A549 (cell line): ENCODE data around the gene KIAA0232. TPM values are rescaled to one million over a fixed set of nuclear protein-coding genes. Genes with fewer than 3 reads are reported as not detected.

ENCODE experiments used
- ATAC-seq, 2 experiments: fragments of 200-7000 bp in 1 of 2; fragments of >200 bp in 1 of 2; cut with Nextera tagmentation in 1 of 2; cut with Tn5 transposase in 1 of 2; 3 replicates each; pipeline versions ENCODE4 v1.8.0 to v1.9.1; 2018 to 2020; ENCODE audit warnings: mild to moderate bottlenecking in 1 of 2, moderate library complexity in 1 of 2
- CTCF ChIA-PET: fragments of 300-600 bp; sonication (Branson Sonifier 250); formaldehyde crosslinking; extraction: SDS; loops from one replicate; lab custom pipeline; 2021; ENCODE audit warnings: antibody characterized with exemption, inconsistent platforms; lab: Yijun Ruan, JAX
- POLR2A ChIA-PET: fragments of 350-600 bp; formaldehyde crosslinking; extraction: SDS; loops from one replicate; lab custom pipeline; 2021; ENCODE audit warnings: antibody characterized with exemption, inconsistent platforms; lab: Yijun Ruan, JAX
- DNase-seq, 2 experiments: peaks; one replicate each; pipeline versions ENCODE4 v3.0.0 to v3.0.0-alpha.2; 2011 to 2016; ENCODE audit warnings: low read depth in 1 of 2, low spot score in 1 of 2
- FAIRE-seq: peaks from 2 replicates; lab custom pipeline; 2011; peaks lifted over from hg19 to GRCh38; lab: Jason Lieb, UNC
- H3K27ac ChIP-seq, 2 experiments: fragments of >200 bp; sonication (Bioruptor Twin); formaldehyde crosslinking; 3 replicates each; pipeline ENCODE4 v1.5.1; 2016 to 2017
- H3K4me1 ChIP-seq: fragments of >200 bp; sonication (Bioruptor Twin); formaldehyde crosslinking; 3 replicates; pipeline ENCODE4 v1.6.1; 2016
- H3K4me2 ChIP-seq: fragments of >200 bp; sonication (Bioruptor Twin); formaldehyde crosslinking; 3 replicates; pipeline ENCODE4 v1.6.1; 2016
- H3K4me3 ChIP-seq: fragments of >200 bp; sonication (Bioruptor Twin); formaldehyde crosslinking; 3 replicates; pipeline ENCODE4 v1.5.1; 2016
- H3K9me3 ChIP-seq: fragments of >200 bp; sonication (Bioruptor Twin); formaldehyde crosslinking; 3 replicates; pipeline ENCODE4 v1.6.1; 2016
- CHD2 ChIP-seq: fragments of 150-350 bp; IDR thresholded peaks from 2 replicates; pipeline ENCODE4 v1.6.1; 2014; ENCODE audit warnings: low read length; ENCODE audit not compliant: partially characterized antibody
- EHF ChIP-seq: fragments of 250-450 bp; sonication (Bioruptor Pico); IDR thresholded peaks from 2 replicates; pipeline ENCODE4 v1.5.0; 2020; ENCODE audit warnings: mild to moderate bottlenecking
- EHMT2 ChIP-seq: fragments of 200-600 bp; sonication (generic); IDR thresholded peaks from 2 replicates; pipeline ENCODE4 v1.6.1; 2016; ENCODE audit warnings: antibody characterized with exemption, low read depth, mild to moderate bottlenecking, moderate library complexity
- EP300 ChIP-seq, 2 experiments: fragments of >200 bp; sonication (Bioruptor Twin); formaldehyde crosslinking; IDR thresholded peaks; 2 replicates in 1 of 2; 3 replicates in 1 of 2; pipeline ENCODE4 v1.6.1; 2016 to 2017
- FOXS1 ChIP-seq: fragments of 250-450 bp; sonication (Bioruptor Pico); IDR thresholded peaks from 2 replicates; pipeline ENCODE4 v1.5.0; 2020; ENCODE audit warnings: mild to moderate bottlenecking, moderate library complexity
- HOXA7 ChIP-seq: fragments of 250-450 bp; sonication (Bioruptor Pico); IDR thresholded peaks from 2 replicates; pipeline ENCODE4 v1.5.0; 2020; ENCODE audit warnings: mild to moderate bottlenecking, moderate library complexity
- JUN ChIP-seq, 2 experiments: fragments of >200 bp; sonication (Bioruptor Twin); formaldehyde crosslinking; IDR thresholded peaks; 2 replicates in 1 of 2; 3 replicates in 1 of 2; pipeline ENCODE4 v1.6.1; 2016 to 2017
- KDM5A ChIP-seq: fragments of 200-600 bp; sonication (generic); IDR thresholded peaks from 2 replicates; pipeline ENCODE4 v1.6.1; 2016; ENCODE audit warnings: antibody characterized with exemption, mild to moderate bottlenecking
- MAFK ChIP-seq: fragments of 450-650 bp; IDR thresholded peaks from 2 replicates; pipeline ENCODE4 v1.6.1; 2014; ENCODE audit not compliant: partially characterized antibody
- MAZ ChIP-seq: fragments of 150-350 bp; IDR thresholded peaks from 2 replicates; pipeline ENCODE4 v1.6.1; 2014; ENCODE audit warnings: antibody characterized with exemption, low read depth, low read length, borderline replicate concordance
- MYC ChIP-seq: IDR thresholded peaks from 2 replicates; pipeline ENCODE4 v1.6.1; 2012; ENCODE audit warnings: mild to moderate bottlenecking, inconsistent platforms, low read length, improper control_type of control experiment, borderline replicate concordance
- NFE2L2 ChIP-seq: fragments of 150-350 bp; conservative IDR thresholded peaks from 2 replicates; pipeline ENCODE4 v1.6.1; 2014; ENCODE audit warnings: low read length
- NPAS2 ChIP-seq: fragments of 250-450 bp; sonication (Bioruptor Pico); IDR thresholded peaks from 2 replicates; pipeline ENCODE4 v1.8.0; 2022; ENCODE audit warnings: mild to moderate bottlenecking, moderate library complexity, borderline replicate concordance
- NR3C1 ChIP-seq: fragments of >200 bp; sonication (Bioruptor Twin); formaldehyde crosslinking; IDR thresholded peaks from 3 replicates; pipeline ENCODE4 v1.6.1; 2017
- POLR2A ChIP-seq: IDR thresholded peaks from 2 replicates; pipeline ENCODE4 v1.6.1; 2012; ENCODE audit warnings: mild to moderate bottlenecking, low read length
- POLR2AphosphoS2 ChIP-seq: conservative IDR thresholded peaks from 2 replicates; pipeline ENCODE4 v1.6.1; 2012; ENCODE audit warnings: low read length, improper control_type of control experiment, inconsistent platforms
- RARB ChIP-seq: fragments of 250-450 bp; sonication (Bioruptor Pico); IDR thresholded peaks from 2 replicates; pipeline ENCODE4 v1.8.0; 2021; ENCODE audit warnings: mild to moderate bottlenecking, moderate library complexity
- RCOR1 ChIP-seq: fragments of 150-350 bp; IDR thresholded peaks from 2 replicates; pipeline ENCODE4 v1.6.1; 2014; ENCODE audit warnings: antibody characterized with exemption, low read length, low read depth
- RFX5 ChIP-seq: fragments of 450-650 bp; IDR thresholded peaks from 2 replicates; pipeline ENCODE4 v1.7.1; 2014; ENCODE audit warnings: antibody characterized with exemption, mild to moderate bottlenecking, moderate library complexity
- RNF2 ChIP-seq: fragments of 200-600 bp; sonication (generic); IDR thresholded peaks from 2 replicates; pipeline ENCODE4 v1.6.1; 2016; ENCODE audit warnings: low read depth, mild to moderate bottlenecking, antibody characterized with exemption, moderate library complexity, borderline replicate concordance
- TFCP2L1 ChIP-seq: fragments of 250-450 bp; sonication (Bioruptor Pico); IDR thresholded peaks from 2 replicates; pipeline ENCODE4 v1.5.0; 2021; ENCODE audit warnings: mild to moderate bottlenecking
- ZFP36 ChIP-seq: fragments of 450-650 bp; IDR thresholded peaks from 2 replicates; pipeline ENCODE4 v1.6.1; 2014; ENCODE audit warnings: borderline replicate concordance; ENCODE audit not compliant: partially characterized antibody
- WGBS: methylation state at CpG from one replicate; pipeline ENCODE4 v1.1.6; 2017; ENCODE audit errors: missing lambda C conversion rate; 5-methylcytosine and 5-hydroxymethylcytosine counted together
- polyA plus RNA-seq, 4 experiments: library from polyadenylated mRNA; depleted of rRNA in 3 of 4; stranded (reverse); fragments of >200 nt; fragmentation: RNase III in 1 of 4; extraction: RNeasy Plus Mini Kit Qiagen cat#74134 plus additional on column Dnase treatment in 1 of 4; gene quantifications; 2 replicates in 3 of 4; 3 replicates in 1 of 4; pipeline ENCODE4 v1.2.3, GENCODE V29; 2011 to 2017
- TF ChIP-seq, protein P1 (sequence below): IDR thresholded peaks from 2 replicates; pipeline ENCODE4 v1.6.1; 2012
- TF ChIP-seq, protein P2 (sequence below): fragments of 450-650 bp; IDR thresholded peaks from 2 replicates; pipeline ENCODE4 v1.6.1; 2014; ENCODE audit warnings: antibody characterized with exemption
- TF ChIP-seq, protein P3 (sequence below): fragments of 150-350 bp; IDR thresholded peaks from 2 replicates; pipeline ENCODE4 v1.6.1; 2014; ENCODE audit warnings: low read depth, mild to moderate bottlenecking, low read length
- TF ChIP-seq, protein P4 (sequence below): fragments of 200-600 bp; sonication (generic); IDR thresholded peaks from 2 replicates; pipeline ENCODE4 v1.6.1; 2016; ENCODE audit warnings: antibody characterized with exemption, mild to moderate bottlenecking, moderate library complexity

The KIAA0232 gene
- polyA plus RNA-seq, 2 of the 4 experiments (the other 2 are of a cell fraction): 9.3 to 21.5 TPM

DNA sequence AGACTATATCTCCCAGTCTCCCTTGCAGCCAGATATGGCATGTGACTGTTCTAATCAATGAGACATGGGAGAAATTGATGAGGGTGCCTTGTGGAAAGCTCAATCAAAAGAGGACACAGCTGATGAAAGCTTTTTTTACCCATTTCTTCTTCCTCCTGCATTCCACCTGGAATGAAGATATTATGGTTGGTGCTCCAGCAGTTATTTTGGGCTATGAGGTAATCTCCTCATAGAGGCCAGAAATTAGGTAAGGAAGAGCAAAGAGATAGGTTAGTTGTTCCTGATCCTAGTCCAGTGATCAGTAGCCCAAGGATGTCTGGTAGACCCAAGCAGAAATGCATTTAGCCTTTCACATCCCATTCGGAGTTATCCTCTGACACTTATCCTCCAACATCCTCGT, 16.8 kb upstream of the KIAA0232 start:
- H3K4me1 ChIP-seq: peaks cover 23% of the 10 kb centered on the region
- no peak overlapping the region for H3K27ac ChIP-seq
- no peak for FAIRE-seq
- TF ChIP-seq TFCP2L1 (CRISPR knock-in tag): no peak
- TF ChIP-seq POLR2AphosphoS2: no peak
- TF ChIP-seq, protein P1, sequence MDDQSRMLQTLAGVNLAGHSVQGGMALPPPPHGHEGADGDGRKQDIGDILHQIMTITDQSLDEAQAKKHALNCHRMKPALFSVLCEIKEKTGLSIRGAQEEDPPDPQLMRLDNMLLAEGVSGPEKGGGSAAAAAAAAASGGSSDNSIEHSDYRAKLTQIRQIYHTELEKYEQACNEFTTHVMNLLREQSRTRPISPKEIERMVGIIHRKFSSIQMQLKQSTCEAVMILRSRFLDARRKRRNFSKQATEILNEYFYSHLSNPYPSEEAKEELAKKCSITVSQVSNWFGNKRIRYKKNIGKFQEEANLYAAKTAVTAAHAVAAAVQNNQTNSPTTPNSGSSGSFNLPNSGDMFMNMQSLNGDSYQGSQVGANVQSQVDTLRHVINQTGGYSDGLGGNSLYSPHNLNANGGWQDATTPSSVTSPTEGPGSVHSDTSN: no peak
- no peak for TF ChIP-seq NFE2L2
- no peak for TF ChIP-seq EHMT2
- TF ChIP-seq, protein P2, sequence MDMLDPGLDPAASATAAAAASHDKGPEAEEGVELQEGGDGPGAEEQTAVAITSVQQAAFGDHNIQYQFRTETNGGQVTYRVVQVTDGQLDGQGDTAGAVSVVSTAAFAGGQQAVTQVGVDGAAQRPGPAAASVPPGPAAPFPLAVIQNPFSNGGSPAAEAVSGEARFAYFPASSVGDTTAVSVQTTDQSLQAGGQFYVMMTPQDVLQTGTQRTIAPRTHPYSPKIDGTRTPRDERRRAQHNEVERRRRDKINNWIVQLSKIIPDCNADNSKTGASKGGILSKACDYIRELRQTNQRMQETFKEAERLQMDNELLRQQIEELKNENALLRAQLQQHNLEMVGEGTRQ: no peak
- TF ChIP-seq RARB: no peak
- TF ChIP-seq RFX5: no peak
- TF ChIP-seq MAFK: no peak
- TF ChIP-seq FOXS1: no peak
- TF ChIP-seq EP300 (IDR thresholded peaks at IDR 0.05): no peak
- TF ChIP-seq MAZ: no peak
- 79% methylated on average over 2 of the region's 2 CpGs for WGBS
- POLR2A ChIA-PET: no interaction called here
- CTCF ChIA-PET: interaction anchor here (1.0 kb wide), 1 partner anchor 45 kb away, joined by 4 read pairs; no protein-coding TSS in a partner anchor
- no peaks in the 10 kb centered on the region for H3K9me3 ChIP-seq
- no peak for DNase-seq
- H3K4me2 ChIP-seq: no peak overlapping the region
- H3K4me3 ChIP-seq: no peak overlapping the region
- ATAC-seq: no peak

DNA sequence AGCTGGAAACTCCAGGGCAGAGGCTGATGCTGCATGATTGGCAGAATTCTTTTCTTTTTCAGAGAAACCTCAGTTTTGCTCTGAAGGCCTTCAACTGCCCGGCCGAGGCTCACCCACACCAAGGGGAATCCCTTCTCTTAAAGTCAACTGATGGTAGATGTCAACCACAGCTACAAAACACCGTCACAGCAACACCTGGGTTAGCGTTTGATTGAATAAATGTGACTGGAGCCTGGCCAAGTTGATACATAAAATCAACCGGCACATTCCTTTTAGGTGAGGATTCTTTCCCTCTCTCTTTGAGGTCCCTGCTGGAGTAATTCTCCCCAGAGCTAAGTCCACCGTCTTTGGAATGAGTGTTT, 15.2 kb upstream of the KIAA0232 start:
- peaks cover 23% of the 10 kb centered on the region for H3K4me1 ChIP-seq
- ATAC-seq (no peak), FAIRE-seq (no peak), DNase-seq (no peak)
- no peak for TF ChIP-seq JUN (IDR thresholded peaks at IDR 0.05)
- CTCF ChIA-PET: interaction anchor here (0.9 to 2.1 kb wide), 3 partner anchors 13 to 150 kb away, joined by 3 to 14 read pairs (median 3); no protein-coding TSS in a partner anchor
- 63% methylated on average over 6 of the region's 6 CpGs for WGBS
- H3K4me3 ChIP-seq: no peak overlapping the region
- POLR2A ChIA-PET: no interaction called here
- H3K27ac ChIP-seq: no peak overlapping the region; a peak in 1 of 6 replicates
- H3K9me3 ChIP-seq: no peaks in the 10 kb centered on the region
- no peak overlapping the region for H3K4me2 ChIP-seq

DNA sequence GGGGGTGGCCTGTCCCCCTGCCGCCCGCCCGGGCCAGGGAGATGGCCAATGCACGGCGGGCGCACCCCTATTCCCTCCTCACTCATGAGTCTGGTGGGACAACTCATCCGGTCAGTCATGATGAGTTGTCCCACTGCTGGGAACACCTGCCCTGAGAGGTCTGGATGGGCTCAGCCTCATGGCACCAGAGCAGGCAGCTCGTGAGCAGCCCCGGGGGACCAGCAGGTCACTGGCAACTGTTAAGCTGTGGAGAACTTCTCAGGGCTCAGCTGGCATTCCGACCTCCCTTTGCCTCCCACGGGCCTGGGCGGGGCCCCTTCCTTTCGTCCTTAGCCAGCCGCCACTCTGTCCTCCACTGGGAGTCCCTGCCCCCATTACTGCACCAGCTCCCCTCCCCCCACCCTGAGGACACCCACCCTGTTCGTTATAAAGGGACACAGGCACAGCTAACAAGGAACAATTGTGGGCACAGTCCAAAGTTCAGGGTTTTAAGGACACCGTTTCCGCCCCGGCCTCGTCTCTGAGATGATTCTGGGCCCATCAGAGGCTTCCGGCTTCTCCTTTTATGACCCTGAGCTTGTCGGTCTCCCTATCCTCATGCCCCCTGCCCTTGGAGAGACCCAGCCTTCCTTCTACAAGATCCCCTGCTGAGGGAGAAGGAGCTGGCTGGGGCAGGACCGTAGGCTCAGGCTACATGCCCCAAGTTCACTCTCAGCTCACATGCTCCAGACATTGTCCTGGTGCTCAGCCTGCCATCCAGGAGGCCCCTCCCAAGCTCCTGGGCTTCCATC, 14.6 kb upstream of the KIAA0232 start:
- no peak for FAIRE-seq
- ChIA-PET CTCF (interaction anchor here (0.7 to 2.4 kb wide), 6 partner anchors 13 to 106 kb away, joined by 3 to 14 read pairs (median 4); no protein-coding TSS in a partner anchor), POLR2A (interaction anchor here (0.5 kb wide), 1 partner anchor 51 kb away, joined by 3 read pairs; no protein-coding TSS in a partner anchor)
- peak overlapping the region; percentile 34; the same call in 1 of the 3 replicates for H3K4me2 ChIP-seq
- peaks cover 23% of the 10 kb centered on the region for H3K4me1 ChIP-seq
- H3K4me3 ChIP-seq: no peak overlapping the region
- ATAC-seq: no peak
- WGBS: 70% methylated on average over 12 of the region's 22 CpGs
- no peaks in the 10 kb centered on the region for H3K9me3 ChIP-seq
- no peak for TF ChIP-seq ZFP36
- no peak for TF ChIP-seq RFX5
- TF ChIP-seq HOXA7 (CRISPR knock-in tag): no peak
- TF ChIP-seq KDM5A: no peak
- TF ChIP-seq MYC: no peak
- no peak for TF ChIP-seq RCOR1
- no peak for TF ChIP-seq TFCP2L1 (CRISPR knock-in tag)
- TF ChIP-seq RNF2: no peak
- TF ChIP-seq EHF (CRISPR knock-in tag): no peak
- TF ChIP-seq, protein P3, sequence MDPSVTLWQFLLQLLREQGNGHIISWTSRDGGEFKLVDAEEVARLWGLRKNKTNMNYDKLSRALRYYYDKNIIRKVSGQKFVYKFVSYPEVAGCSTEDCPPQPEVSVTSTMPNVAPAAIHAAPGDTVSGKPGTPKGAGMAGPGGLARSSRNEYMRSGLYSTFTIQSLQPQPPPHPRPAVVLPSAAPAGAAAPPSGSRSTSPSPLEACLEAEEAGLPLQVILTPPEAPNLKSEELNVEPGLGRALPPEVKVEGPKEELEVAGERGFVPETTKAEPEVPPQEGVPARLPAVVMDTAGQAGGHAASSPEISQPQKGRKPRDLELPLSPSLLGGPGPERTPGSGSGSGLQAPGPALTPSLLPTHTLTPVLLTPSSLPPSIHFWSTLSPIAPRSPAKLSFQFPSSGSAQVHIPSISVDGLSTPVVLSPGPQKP: no peak
- no peak for TF ChIP-seq CHD2
- TF ChIP-seq POLR2A: no peak
- TF ChIP-seq, protein P4, sequence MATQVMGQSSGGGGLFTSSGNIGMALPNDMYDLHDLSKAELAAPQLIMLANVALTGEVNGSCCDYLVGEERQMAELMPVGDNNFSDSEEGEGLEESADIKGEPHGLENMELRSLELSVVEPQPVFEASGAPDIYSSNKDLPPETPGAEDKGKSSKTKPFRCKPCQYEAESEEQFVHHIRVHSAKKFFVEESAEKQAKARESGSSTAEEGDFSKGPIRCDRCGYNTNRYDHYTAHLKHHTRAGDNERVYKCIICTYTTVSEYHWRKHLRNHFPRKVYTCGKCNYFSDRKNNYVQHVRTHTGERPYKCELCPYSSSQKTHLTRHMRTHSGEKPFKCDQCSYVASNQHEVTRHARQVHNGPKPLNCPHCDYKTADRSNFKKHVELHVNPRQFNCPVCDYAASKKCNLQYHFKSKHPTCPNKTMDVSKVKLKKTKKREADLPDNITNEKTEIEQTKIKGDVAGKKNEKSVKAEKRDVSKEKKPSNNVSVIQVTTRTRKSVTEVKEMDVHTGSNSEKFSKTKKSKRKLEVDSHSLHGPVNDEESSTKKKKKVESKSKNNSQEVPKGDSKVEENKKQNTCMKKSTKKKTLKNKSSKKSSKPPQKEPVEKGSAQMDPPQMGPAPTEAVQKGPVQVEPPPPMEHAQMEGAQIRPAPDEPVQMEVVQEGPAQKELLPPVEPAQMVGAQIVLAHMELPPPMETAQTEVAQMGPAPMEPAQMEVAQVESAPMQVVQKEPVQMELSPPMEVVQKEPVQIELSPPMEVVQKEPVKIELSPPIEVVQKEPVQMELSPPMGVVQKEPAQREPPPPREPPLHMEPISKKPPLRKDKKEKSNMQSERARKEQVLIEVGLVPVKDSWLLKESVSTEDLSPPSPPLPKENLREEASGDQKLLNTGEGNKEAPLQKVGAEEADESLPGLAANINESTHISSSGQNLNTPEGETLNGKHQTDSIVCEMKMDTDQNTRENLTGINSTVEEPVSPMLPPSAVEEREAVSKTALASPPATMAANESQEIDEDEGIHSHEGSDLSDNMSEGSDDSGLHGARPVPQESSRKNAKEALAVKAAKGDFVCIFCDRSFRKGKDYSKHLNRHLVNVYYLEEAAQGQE: no peak
- no peak for TF ChIP-seq NPAS2
- TF ChIP-seq NR3C1: no peak
- no peak for DNase-seq
- H3K27ac ChIP-seq: peak overlapping the region; percentile 41 to 60; a peak in 4 of 6 replicates
